ENCODE results near the gene OR10A3.

The OR10A3 gene

GRCh38 chr11:7900686-7901085 lies 40.8 kb downstream of the OR10A3 start:
- H3K4ac ChIP-seq (ENCODE audit: low read depth, low read length) = no peak overlapping the region
- H3K4me3 ChIP-seq (ENCODE audit: low read depth, low read length) = no peak overlapping the region
- no peak overlapping the region for H3K14ac ChIP-seq (ENCODE audit: low read length)
- H4K8ac ChIP-seq (ENCODE audit: low read depth, low read length) = peak overlapping the region; percentile 10
- peaks cover 7 to 8% of the 10 kb centered on the region in 2 experiments for H3K4me1 ChIP-seq (ENCODE audit: control insufficient read depth in 1 of 2, insufficient read depth in 2 of 2, low read length in 2 of 2)
- H2BK120ac ChIP-seq (ENCODE audit: insufficient read depth, low read length, poor library complexity) = no peak overlapping the region
- H3K36me3 ChIP-seq (ENCODE audit: control insufficient read depth in 1 of 2, insufficient read depth in 2 of 2, low read length in 2 of 2) = peaks cover 9 to 13% of the 10 kb centered on the region in 2 experiments
- no CpG with 5 or more reads among the region's 4 CpGs for WGBS (ENCODE audit: extremely low coverage, insufficient coverage, insufficient read length)
- H3K23ac ChIP-seq (ENCODE audit: low read length) = no peak overlapping the region
- H3K18ac ChIP-seq (ENCODE audit: low read length) = no peak overlapping the region
- no peaks in the 10 kb centered on the region for H3K9me3 ChIP-seq (ENCODE audit: insufficient read depth, low read depth, low read length)
- no peak overlapping the region for H4K12ac ChIP-seq (ENCODE audit: low read depth, low read length)
- no peak overlapping the region for H2BK12ac ChIP-seq (ENCODE audit: low read length)
- H2AFZ ChIP-seq (ENCODE audit: insufficient read depth, low read length, poor library complexity) = no peak overlapping the region
- H4K91ac ChIP-seq (ENCODE audit: low read depth, low read length) = no peak overlapping the region
- no peak overlapping the region for H3K27ac ChIP-seq (ENCODE audit: low read depth, low read length)
- H3K9ac ChIP-seq (ENCODE audit: low read length) = no peak overlapping the region
- peak; percentile 79 to 95 for DNase-seq
- H2AK5ac ChIP-seq (ENCODE audit: low read length) = no peak overlapping the region
- peaks cover 6% of the 10 kb centered on the region for H3K79me1 ChIP-seq (ENCODE audit: low read length)
- H3K4me2 ChIP-seq (ENCODE audit: low read length) = no peak overlapping the region
- peaks cover 3% of the 10 kb centered on the region for H3K79me2 ChIP-seq (ENCODE audit: control insufficient read depth, insufficient read depth, low read length, poor library complexity)
- no peak overlapping the region for H2BK5ac ChIP-seq (ENCODE audit: low read depth, low read length, poor library complexity)
- H3K27me3 ChIP-seq (ENCODE audit: insufficient read depth, low read length) = no peaks in the 10 kb centered on the region

DNA sequence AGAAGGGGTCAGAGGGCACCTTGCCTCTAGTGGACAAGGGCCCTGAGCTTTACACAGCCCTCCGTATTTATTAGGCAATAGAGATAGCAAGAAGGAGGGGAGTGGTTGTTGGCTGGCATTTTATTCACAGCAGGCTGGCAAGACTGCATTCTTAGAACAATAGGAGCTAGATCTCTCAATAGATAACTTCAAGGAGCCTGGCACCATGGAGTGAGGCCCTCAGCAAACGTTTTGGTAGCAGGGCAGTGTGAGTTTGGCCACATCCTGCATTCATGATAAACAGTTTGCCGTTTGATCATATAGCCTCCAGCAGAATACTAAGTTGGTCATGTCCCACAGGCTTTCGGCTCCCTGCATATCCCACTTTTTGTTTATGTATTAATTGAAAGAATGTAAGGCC lies 42.1 kb downstream of the OR10A3 start:
- Histone ChIP-seq H3K18ac (ENCODE audit: low read length) (no peak overlapping the region), H3K9me3 (ENCODE audit: insufficient read depth, low read depth, low read length) (no peaks in the 10 kb centered on the region), H3K14ac (ENCODE audit: low read length) (no peak overlapping the region), H3K4ac (ENCODE audit: low read depth, low read length) (no peak overlapping the region), H3K79me1 (ENCODE audit: low read length) (no peaks in the 10 kb centered on the region), H2BK120ac (ENCODE audit: insufficient read depth, low read length, poor library complexity) (no peak overlapping the region), H2AFZ (ENCODE audit: insufficient read depth, low read length, poor library complexity) (no peak overlapping the region), H3K79me2 (ENCODE audit: control insufficient read depth, insufficient read depth, low read length, poor library complexity) (no peaks in the 10 kb centered on the region), H3K4me3 (ENCODE audit: low read depth, low read length) (no peak overlapping the region), H4K12ac (ENCODE audit: low read depth, low read length) (no peak overlapping the region), H2BK5ac (ENCODE audit: low read depth, low read length, poor library complexity) (no peak overlapping the region), H3K36me3 (ENCODE audit: control insufficient read depth in 1 of 2, insufficient read depth in 2 of 2, low read length in 2 of 2) (peaks cover 9 to 13% of the 10 kb centered on the region in 2 experiments), H3K27me3 (ENCODE audit: insufficient read depth, low read length) (no peaks in the 10 kb centered on the region), H4K8ac (ENCODE audit: low read depth, low read length) (no peak overlapping the region), H3K4me2 (ENCODE audit: low read length) (no peak overlapping the region), H4K91ac (ENCODE audit: low read depth, low read length) (no peak overlapping the region), H3K23ac (ENCODE audit: low read length) (no peak overlapping the region), H2AK5ac (ENCODE audit: low read length) (no peak overlapping the region), H3K27ac (ENCODE audit: low read depth, low read length) (no peak overlapping the region), H3K9ac (ENCODE audit: low read length) (no peak overlapping the region), H2BK12ac (ENCODE audit: low read length) (no peak overlapping the region), H3K4me1 (ENCODE audit: control insufficient read depth in 1 of 2, insufficient read depth in 2 of 2, low read length in 2 of 2) (peaks cover under 1 to 2% of the 10 kb centered on the region in 2 experiments)
- peak; percentile 13 to 74 for DNase-seq
- WGBS (ENCODE audit: extremely low coverage, insufficient coverage, insufficient read length) = no CpG with 5 or more reads among the region's 4 CpGs

- no peak overlapping the region for H2AK5ac ChIP-seq (ENCODE audit: low read length)
- no peaks in the 10 kb centered on the region for H3K4me1 ChIP-seq (ENCODE audit: control insufficient read depth in 1 of 2, insufficient read depth in 2 of 2, low read length in 2 of 2)
- no peak overlapping the region for H3K4me2 ChIP-seq (ENCODE audit: low read length)
- no peak overlapping the region for H3K18ac ChIP-seq (ENCODE audit: low read length)
- no peak overlapping the region for H2BK12ac ChIP-seq (ENCODE audit: low read length)
- peaks cover 9 to 13% of the 10 kb centered on the region in 2 experiments for H3K36me3 ChIP-seq (ENCODE audit: control insufficient read depth in 1 of 2, insufficient read depth in 2 of 2, low read length in 2 of 2)
- H3K9ac ChIP-seq (ENCODE audit: low read length) = no peak overlapping the region
- no peak overlapping the region for H4K12ac ChIP-seq (ENCODE audit: low read depth, low read length)
- H2BK120ac ChIP-seq (ENCODE audit: insufficient read depth, low read length, poor library complexity) = no peak overlapping the region
- no peak overlapping the region for H3K4me3 ChIP-seq (ENCODE audit: low read depth, low read length)
- DNase-seq = peak; percentile 25 to 75
- H3K79me1 ChIP-seq (ENCODE audit: low read length) = no peaks in the 10 kb centered on the region
- no peak overlapping the region for H2BK5ac ChIP-seq (ENCODE audit: low read depth, low read length, poor library complexity)
- no peaks in the 10 kb centered on the region for H3K79me2 ChIP-seq (ENCODE audit: control insufficient read depth, insufficient read depth, low read length, poor library complexity)
- H2AFZ ChIP-seq (ENCODE audit: insufficient read depth, low read length, poor library complexity) = no peak overlapping the region
- H3K4ac ChIP-seq (ENCODE audit: low read depth, low read length) = no peak overlapping the region
- H3K23ac ChIP-seq (ENCODE audit: low read length) = no peak overlapping the region
- no peaks in the 10 kb centered on the region for H3K27me3 ChIP-seq (ENCODE audit: insufficient read depth, low read length)
- H3K14ac ChIP-seq (ENCODE audit: low read length) = no peak overlapping the region
- H3K9me3 ChIP-seq (ENCODE audit: insufficient read depth, low read depth, low read length) = no peaks in the 10 kb centered on the region
- no CpG with 5 or more reads among the region's 5 CpGs for WGBS (ENCODE audit: extremely low coverage, insufficient coverage, insufficient read length)
- H4K8ac ChIP-seq (ENCODE audit: low read depth, low read length) = no peak overlapping the region
- no peak overlapping the region for H3K27ac ChIP-seq (ENCODE audit: low read depth, low read length)
- no peak overlapping the region for H4K91ac ChIP-seq (ENCODE audit: low read depth, low read length)
These were observed 42.7 kb downstream of the OR10A3 start for GRCh38 chr11:7898666-7899283.

DNA sequence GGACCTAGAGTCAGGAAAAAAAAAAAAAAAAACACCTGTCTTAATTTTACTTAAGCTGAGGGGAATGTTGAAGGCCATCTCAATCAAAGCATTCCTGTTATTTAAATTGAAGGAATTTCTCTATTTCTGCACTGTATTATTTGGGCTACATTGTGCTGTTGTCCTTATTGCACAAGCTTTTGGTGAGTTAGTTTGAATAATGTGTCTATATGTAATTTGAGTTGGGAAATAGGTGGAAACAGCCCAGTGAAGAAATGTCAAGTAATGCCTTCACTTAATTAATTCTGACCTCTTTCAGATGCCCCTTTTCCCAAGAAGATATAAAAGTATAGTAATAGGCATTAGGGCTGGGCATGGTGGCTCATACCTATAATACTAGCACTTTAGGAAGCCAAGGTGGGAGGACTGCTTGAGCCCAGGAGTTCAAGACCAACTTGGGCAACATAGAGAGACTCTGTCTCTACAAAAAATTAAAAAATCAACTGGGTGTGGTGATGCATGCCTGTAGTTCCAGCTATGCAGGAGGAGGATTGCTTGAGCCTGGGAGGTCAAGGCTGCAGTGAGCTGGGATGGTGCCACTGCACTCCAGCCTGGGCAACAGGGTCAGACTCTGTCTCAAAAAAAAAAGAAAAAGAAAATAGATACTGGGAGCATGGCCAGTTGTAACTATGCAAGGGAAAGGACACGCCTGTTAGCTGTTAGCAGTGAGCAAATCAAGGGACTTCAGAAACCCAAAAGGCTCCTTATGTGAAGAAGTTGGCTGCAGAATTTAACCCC lies 45.3 kb downstream of the OR10A3 start:
- Histone ChIP-seq H3K27ac (ENCODE audit: low read depth, low read length) (no peak overlapping the region), H2BK120ac (ENCODE audit: insufficient read depth, low read length, poor library complexity) (no peak overlapping the region), H3K9me3 (ENCODE audit: insufficient read depth, low read depth, low read length) (no peaks in the 10 kb centered on the region), H3K4me3 (ENCODE audit: low read depth, low read length) (no peak overlapping the region), H3K4me1 (ENCODE audit: control insufficient read depth in 1 of 2, insufficient read depth in 2 of 2, low read length in 2 of 2) (peaks cover 2 to 4% of the 10 kb centered on the region in 2 experiments), H2AFZ (ENCODE audit: insufficient read depth, low read length, poor library complexity) (no peak overlapping the region), H3K14ac (ENCODE audit: low read length) (no peak overlapping the region), H4K8ac (ENCODE audit: low read depth, low read length) (no peak overlapping the region), H3K79me2 (ENCODE audit: control insufficient read depth, insufficient read depth, low read length, poor library complexity) (no peaks in the 10 kb centered on the region), H4K91ac (ENCODE audit: low read depth, low read length) (no peak overlapping the region), H3K27me3 (ENCODE audit: insufficient read depth, low read length) (no peaks in the 10 kb centered on the region), H3K23ac (ENCODE audit: low read length) (no peak overlapping the region), H3K4ac (ENCODE audit: low read depth, low read length) (no peak overlapping the region), H3K36me3 (ENCODE audit: control insufficient read depth in 1 of 2, insufficient read depth in 2 of 2, low read length in 2 of 2) (peaks cover 9 to 13% of the 10 kb centered on the region in 2 experiments), H3K18ac (ENCODE audit: low read length) (no peak overlapping the region), H2BK12ac (ENCODE audit: low read length) (no peak overlapping the region), H3K4me2 (ENCODE audit: low read length) (no peak overlapping the region), H2BK5ac (ENCODE audit: low read depth, low read length, poor library complexity) (no peak overlapping the region), H3K79me1 (ENCODE audit: low read length) (peaks cover 2% of the 10 kb centered on the region), H4K12ac (ENCODE audit: low read depth, low read length) (no peak overlapping the region), H3K9ac (ENCODE audit: low read length) (no peak overlapping the region), H2AK5ac (ENCODE audit: low read length) (no peak overlapping the region)
- no CpG with 5 or more reads among the region's 1 CpG for WGBS (ENCODE audit: extremely low coverage, insufficient coverage, insufficient read length)
- no peak for DNase-seq
